ELF-1 (cell line): ENCODE measurements around the gene ENTR1.
"Not testable (repeated sequence)": the region's sequence is repeated elsewhere in the genome, so short reads cannot be mapped to it uniquely, and the experiment has no call there.

Experiments used
- DNase-seq: peaks from one replicate; pipeline ENCODE4 v3.0.0-alpha.2; 2016; ENCODE audit warnings: low read depth, low spot score

The ENTR1 gene

GRCh38 chr9:136419092-136419420 lies 8.6 kb upstream of the ENTR1 start:
- DNase-seq: no peak

DNA sequence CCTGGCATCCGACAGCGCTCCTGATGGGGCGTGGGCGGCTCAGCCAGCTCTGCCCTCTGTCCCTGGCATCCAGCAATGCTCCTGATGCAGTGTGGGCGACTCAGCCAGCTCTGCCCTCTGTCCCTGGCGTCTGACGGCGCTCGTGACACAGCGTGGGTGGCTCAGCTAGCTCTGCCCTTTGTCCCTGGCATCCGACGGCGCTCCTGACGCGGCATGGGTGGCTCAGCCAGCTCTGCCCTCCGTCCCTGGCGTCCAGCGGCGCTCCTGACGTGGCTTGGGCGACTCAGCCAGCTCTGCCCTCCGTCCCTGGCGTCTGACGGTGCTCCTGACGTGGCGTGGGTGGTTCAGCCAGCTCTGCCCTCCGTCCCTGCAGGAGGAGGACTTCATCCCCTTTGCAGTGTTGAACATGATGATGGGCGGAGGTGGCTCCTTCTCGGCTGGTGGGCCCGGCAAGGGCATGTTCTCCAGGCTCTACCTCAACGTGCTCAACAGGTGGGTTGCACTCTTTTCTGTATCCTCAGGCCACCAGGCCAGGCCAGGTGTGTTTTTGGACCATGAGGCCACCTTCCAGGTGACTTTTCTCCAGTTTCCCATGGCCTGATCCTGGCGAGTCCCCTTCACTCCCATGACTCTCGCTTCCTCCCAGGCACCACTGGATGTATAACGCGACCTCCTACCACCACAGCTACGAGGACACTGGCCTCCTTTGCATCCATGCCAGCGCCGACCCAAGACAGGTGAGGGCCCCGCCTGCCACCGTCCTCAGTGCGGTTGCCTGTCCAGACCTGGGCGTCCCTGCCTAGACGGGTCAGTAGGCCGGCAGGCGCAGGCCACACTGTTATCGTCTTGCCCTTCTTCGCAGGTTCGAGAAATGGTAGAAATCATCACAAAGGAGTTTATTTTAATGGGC lies 8.0 kb upstream of the ENTR1 start:
- no peak for DNase-seq

DNA sequence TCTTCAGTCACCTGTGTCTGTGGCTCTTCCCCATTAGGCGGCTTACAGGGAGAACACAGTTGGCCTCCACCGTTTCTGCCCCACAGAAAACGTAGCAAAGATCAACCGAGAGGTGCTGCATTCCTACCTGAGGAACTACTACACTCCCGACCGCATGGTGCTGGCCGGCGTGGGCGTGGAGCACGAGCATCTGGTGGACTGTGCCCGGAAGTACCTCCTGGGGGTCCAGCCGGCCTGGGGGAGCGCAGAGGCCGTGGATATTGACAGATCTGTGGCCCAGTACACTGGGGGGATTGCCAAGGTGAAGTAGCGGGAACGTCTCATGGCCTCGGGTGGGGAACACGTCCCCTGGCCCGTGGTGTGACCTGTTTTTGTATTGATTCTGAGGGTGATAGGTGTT lies 6.5 kb upstream of the ENTR1 start:
- DNase-seq: no peak

GRCh38 chr9:136416427-136416826 lies 6.0 kb upstream of the ENTR1 start:
- no peak for DNase-seq

DNA sequence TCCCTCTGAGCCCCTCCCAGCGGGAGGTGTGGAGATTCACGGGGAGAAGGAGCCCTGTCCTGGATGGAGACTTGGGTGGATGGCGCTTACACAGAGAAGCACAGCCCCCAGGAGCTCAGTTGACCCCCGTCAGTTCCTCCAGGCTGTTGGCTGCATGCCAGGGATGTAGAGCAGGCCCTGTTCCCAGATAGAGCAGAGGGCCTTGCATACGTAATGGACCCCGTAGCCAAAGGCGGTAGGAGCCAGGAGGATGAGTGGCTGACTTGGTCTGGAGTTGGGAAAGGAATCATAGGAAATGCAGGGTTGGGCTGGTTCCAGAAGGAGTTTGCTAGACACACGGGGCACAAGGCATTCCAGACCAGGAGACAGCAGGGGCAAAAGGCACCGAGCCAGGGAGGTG lies 2.5 kb upstream of the ENTR1 start:
- DNase-seq: peak; percentile 18

GRCh38 chr9:136411378-136411777 lies 964 bp upstream of the ENTR1 start:
- no peak for DNase-seq

GRCh38 chr9:136409557-136410455 lies 608 bp downstream of the ENTR1 start:
- peak; percentile 50 for DNase-seq

DNA sequence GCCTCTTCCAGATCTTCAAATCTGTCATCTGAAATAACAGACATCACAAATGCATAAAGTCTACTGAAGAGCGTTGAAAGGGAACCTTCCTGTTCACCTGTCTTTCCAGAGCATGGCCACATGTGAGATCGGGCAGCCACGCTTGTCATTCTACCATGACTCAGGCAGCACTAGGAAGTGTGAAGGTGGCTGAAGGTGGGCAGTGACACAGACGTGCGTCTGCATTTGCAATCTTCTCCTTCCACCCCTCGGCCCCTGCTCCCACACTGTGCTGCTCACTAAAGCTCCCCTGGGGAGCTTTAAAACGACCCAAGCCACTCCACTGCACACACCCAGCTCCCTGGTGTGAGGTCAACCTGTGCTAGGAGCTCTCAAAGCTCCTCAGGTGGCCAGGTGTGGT lies 2.5 kb downstream of the ENTR1 start:
- no peak for DNase-seq

- not testable (repeated sequence) for DNase-seq
Measured at GRCh38 chr9:136407061-136407460, 3.4 kb downstream of the ENTR1 start.

DNA sequence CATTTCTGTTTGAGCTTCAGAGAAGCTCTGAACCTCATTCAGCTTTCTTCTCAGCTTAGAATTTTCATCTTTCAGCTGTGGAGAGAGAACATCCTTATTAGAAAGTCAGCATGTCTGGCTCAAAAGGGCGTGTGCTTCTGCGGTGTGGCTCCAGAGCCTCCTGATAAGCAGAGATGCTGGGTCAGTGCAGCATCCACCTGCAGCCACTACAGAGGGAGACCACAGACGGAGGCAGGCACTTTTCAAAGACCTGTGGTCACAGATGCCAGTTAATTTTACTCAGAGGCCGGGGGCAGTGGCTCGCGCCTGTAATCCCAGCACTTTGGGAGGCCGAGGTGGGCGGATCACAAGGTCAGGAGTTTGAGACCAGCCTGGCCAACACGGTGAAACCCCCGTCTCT lies 4.5 kb downstream of the ENTR1 start:
- not testable (repeated sequence) for DNase-seq

DNA sequence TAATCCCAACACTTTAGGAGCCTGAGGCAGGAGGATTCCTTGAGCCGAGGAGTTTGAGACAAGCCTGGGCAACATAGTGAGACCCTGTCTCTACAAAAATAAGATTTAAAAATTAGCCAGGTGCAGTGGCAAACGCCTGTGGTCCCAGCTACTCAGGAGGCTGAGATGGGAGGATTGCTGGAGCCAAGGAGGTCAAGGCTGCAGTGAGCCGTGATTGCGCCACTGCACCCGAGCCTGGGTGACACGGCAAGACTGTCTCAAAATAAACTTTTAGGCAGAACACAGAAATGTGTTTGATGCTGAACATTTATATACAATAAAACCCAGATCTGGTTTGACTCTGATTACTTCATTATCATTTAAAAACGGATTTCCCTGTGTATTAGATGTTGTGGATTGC lies 4.9 kb downstream of the ENTR1 start:
- no peak for DNase-seq

DNA sequence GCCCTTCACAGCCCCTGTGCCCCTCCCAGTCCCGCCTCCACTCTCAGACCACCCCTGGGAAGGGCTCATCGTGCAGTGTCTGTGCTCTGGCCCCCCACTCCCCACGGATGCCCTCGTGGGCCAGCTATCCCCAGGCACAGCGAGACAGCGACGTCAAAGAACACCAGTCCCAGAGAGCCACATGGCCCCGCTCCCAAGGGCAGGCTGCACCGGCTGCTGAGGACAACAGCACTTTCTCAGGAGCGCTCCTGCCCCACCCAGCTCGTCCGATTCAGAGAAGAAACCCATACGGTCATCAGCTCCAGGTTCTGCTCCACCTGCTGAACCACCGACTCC lies 5.6 kb downstream of the ENTR1 start:
- DNase-seq: no peak

DNA sequence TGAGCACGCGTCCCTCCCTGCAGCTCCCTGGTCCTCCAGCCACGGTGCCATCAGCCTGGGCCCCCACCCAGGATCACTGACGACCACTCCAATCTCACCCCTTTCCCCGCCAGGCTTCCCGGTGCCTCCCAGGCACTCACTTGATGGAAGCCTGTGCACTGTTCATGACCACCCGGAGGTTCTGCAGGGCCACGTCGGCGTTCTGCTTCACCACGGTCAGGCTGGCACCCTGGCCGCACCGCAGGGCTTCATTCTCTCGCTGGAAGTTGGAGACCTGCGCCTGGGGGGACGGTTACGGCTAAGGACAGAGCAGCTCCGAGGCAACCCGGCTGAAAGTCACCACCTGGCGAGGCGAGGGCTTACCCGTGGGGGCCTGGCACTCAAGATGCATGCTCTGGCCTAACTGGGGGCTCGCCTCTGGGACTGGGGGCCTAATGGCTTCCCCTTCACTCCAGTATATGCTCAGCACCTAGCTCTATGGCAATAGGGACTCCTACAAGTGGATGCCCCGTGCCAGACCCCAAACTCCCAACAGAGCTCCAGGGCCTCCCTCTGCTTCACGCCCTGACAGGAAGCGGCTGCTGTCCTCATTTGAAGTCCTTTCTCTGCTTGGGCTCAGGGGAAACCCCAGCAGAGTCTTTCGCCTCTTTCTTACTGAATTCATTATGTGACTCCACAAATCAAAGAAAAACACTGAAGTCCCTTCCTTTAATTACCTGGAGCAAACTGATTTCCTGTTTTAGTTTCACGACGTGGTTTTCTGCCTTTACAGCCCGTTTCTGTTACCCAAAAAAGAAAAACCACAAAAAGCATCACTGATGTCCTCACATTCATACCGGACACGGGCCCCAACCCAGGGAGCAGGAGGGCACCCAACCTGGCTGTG lies 6.3 kb downstream of the ENTR1 start:
- DNase-seq: no peak

- no peak for DNase-seq
Measured at GRCh38 chr9:136403538-136403914, 6.9 kb downstream of the ENTR1 start.

GRCh38 chr9:136402067-136402466 lies 8.3 kb downstream of the ENTR1 start:
- peak; percentile 14 for DNase-seq

GRCh38 chr9:136401173-136401922 lies 9.1 kb downstream of the ENTR1 start:
- DNase-seq: no peak

DNA sequence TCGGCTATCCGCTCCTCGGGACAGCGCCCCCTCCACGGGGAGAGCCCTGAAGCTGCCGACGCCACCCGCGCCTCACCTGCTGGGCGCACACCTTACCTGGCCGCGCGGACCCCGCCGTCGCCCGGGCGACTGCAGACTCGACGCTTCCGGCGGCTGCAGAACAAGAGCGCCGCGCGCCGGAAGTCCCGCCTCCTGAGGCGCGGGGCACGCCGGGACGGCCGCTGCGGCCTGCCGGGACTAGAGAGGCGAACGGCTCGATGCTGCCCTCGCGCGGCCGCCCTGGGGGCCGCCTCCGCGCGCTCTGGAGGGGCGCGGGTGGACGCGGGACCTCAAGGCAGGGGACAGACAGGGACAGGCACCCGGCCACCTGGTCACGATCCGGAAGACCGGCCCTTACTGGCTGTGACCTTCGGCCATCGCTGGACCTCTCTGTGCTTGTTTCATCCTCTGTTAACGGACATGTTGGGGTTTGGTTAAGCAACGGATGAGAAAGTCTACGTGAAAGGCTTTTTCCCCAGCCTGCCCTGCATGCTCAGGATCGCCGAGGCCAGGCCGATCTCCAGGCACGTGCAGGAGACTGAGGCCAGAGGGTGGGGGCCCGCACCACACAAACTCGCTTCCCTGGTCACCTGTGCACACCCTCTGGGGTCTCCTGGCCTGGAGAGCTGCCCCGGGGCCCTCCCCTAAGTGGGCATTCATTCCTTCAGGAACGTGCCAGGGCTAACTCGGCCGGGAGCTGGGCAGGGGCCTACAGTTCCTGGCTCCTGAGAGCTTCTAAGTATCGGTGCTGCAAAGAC lies 10.2 kb downstream of the ENTR1 start, which contains the start of gene SNAPC4:
TSS of gene SNAPC4 (minus strand) at position 133 of the 797 bp plus-strand sequence. CDS start 1,742 bp downstream, outside the sequence.
- DNase-seq: peak; percentile 94

DNA sequence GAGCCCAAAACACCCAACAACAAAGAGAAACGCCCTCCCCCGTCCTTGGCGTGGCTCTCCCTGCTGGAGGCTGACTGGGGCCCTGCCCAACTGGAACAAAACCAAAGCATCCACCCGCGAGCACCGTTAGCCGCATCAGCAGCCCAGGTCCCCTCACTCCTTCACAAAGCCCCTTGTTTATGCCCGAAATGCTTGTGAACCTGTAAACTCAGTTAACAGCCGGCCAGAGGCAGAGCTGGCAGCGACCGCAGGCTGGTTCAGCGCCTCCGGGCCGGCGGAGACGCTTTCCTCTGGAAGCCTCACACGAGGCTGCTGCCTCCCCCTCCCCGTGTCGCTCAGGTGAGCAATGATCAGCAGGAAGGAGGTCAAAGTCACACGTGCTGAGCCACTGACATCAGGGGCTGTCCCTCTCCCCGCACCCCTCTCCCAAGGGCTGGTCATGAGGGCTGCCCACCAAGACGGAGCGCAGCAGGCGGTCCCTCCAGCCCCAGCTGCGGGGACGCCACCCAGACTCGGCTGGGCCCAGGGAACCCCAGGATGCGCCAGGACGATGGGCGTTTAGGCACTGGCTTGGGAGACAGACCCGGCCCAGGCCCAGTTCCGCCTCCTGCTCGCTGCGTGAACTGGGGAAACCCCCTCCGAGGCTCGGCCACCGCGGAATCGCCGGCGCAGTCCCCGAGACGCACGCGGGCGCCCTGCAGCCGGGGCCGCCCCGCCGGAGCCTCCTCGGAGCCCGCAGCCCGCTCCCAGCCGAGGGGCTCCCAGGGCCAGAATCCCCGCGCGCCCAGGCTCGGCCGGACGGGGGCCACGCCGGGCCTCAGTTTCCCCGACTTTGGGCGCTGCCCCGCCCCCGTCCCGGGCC lies 11.0 kb downstream of the ENTR1 start:
- peak; percentile 31 for DNase-seq

DNA sequence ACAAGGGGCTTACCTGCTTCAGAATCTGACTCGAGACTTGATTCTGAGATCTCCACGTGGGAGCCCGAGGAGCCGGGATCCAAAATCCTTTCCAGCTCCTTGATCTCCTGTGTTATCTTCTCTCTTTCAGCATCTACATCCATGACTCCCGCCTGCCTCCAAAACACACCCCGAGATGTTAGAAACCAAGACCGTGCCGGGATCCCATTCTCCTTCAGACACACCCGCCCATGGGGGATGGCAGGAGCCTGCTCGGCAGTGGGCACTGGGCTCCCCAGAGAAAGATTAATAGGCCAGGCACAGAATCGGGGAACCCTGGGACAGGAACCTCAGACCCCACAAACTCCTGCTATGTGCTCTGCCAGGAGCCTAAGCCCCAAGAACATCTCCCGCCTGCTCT lies 12.1 kb downstream of the ENTR1 start:
- no peak for DNase-seq
